ENCODE data around the gene MON1B. TPM values are rescaled to one million over a fixed set of nuclear protein-coding genes. Genes with fewer than 3 reads are reported as not detected.
"Not testable (repeated sequence)": the region's sequence is repeated elsewhere in the genome, so short reads cannot be mapped to it uniquely, and the experiment has no call there.

MON1B gene
- polyA plus RNA-seq, 3 donors: 26.4 to 35.7 (median 35.6) TPM

DNA sequence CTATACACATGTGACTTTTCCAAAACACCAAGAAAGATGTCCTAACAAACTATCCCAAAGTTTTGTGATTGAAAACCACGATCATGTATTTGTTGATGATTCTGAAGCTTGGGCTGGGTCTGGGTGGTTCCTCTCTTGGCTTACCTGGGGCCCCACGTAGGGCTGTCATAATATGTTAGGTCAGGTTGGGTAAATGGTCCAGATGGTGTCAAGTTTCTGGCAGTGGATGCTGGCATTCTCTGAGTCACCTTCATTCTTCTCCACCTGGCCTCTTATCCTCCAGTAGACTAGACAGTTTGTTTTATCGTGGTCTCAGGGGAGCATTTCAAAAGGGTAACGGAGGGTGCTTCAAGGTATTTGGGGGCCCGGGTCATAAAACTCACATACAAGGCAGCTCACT is 47.6 kb downstream of the MON1B start:
- Histone ChIP-seq H3K4me2 (replicated peaks; ENCODE audit: extremely low read depth, low read length, poor library complexity, severe bottlenecking) (no peak overlapping the region), H3K9ac (ENCODE audit: insufficient read depth, low read length, poor library complexity, severe bottlenecking) (no peak overlapping the region), H4K20me1 (ENCODE audit: insufficient read depth, low read length) (no peaks in the 10 kb centered on the region), H3K27ac (ENCODE audit: low read depth in 1 of 2, low read length in 2 of 2) (no peak overlapping the region), H3K27me3 (ENCODE audit: control insufficient read depth in 2 of 2, insufficient read depth in 2 of 2, low read length in 2 of 2) (no peaks in the 10 kb centered on the region), H3K79me2 (ENCODE audit: insufficient read depth, low read length) (no peaks in the 10 kb centered on the region), H3K36me3 (replicated peaks in 1 of 2; ENCODE audit: control insufficient read depth in 1 of 2, insufficient read depth in 2 of 2, low read length in 2 of 2) (no peaks in the 10 kb centered on the region), H2AFZ (ENCODE audit: insufficient read depth, low read depth, low read length, poor library complexity, severe bottlenecking) (no peak overlapping the region), H3K4me1 (ENCODE audit: control insufficient read depth in 1 of 2, insufficient read depth in 2 of 2, low read length in 2 of 2) (no peaks in the 10 kb centered on the region), H3K9me3 (replicated peaks in 1 of 2; ENCODE audit: control insufficient read depth in 1 of 2, insufficient read depth in 1 of 2, low read length in 2 of 2) (no peaks in the 10 kb centered on the region), H3K4me3 (replicated peaks in 1 of 3; ENCODE audit: low read depth in 2 of 3, low read length in 3 of 3) (no peak overlapping the region)
- no peak overlapping the region for H3K27ac Mint-ChIP-seq
- TF ChIP-seq, protein P1, sequence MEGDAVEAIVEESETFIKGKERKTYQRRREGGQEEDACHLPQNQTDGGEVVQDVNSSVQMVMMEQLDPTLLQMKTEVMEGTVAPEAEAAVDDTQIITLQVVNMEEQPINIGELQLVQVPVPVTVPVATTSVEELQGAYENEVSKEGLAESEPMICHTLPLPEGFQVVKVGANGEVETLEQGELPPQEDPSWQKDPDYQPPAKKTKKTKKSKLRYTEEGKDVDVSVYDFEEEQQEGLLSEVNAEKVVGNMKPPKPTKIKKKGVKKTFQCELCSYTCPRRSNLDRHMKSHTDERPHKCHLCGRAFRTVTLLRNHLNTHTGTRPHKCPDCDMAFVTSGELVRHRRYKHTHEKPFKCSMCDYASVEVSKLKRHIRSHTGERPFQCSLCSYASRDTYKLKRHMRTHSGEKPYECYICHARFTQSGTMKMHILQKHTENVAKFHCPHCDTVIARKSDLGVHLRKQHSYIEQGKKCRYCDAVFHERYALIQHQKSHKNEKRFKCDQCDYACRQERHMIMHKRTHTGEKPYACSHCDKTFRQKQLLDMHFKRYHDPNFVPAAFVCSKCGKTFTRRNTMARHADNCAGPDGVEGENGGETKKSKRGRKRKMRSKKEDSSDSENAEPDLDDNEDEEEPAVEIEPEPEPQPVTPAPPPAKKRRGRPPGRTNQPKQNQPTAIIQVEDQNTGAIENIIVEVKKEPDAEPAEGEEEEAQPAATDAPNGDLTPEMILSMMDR (IDR thresholded peaks at IDR 0.05): no peak
- intact Hi-C loops (cut with micrococcal nuclease): loop anchor here in 1 of 2 donors (5.0 kb wide), 1 partner anchor 349 kb away; no protein-coding TSS in a partner anchor
- H3K4me1 Mint-ChIP-seq: peaks cover 3% of the 10 kb centered on the region
- WGBS (ENCODE audit: insufficient coverage): 100% methylated on average over 2 of the region's 5 CpGs
- DNase-seq: no peak
- peaks cover 0 to 2% (median 0%) of the 10 kb centered on the region in 7 donors for H3K9me3 Mint-ChIP-seq
- H3K36me3 Mint-ChIP-seq: no peaks in the 10 kb centered on the region
- H3K4me3 Mint-ChIP-seq: no peak overlapping the region
- H3K27me3 Mint-ChIP-seq (ENCODE audit: low read depth in 3 of 3): peaks cover 10 to 14% (median 12%) of the 10 kb centered on the region in 3 donors

DNA sequence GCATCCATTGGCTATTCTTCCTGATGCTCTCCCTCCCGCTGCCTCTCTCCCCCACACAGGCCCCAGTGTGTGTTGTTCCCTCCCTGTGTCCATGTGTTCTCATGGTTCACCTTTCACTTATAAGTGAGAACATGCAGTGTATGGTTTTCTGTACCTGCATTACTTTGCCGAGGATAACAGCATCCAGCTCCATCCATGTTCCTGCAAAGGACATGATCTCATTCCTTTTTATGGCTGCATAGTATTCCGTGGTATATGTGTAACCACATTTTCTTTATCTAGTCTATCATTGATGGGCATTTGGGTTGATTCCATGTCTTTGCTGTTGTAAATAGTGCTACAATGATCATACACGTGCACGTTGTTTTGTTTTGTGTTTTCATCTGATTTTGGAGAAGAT is 51.5 kb downstream of the MON1B start:
- H2AFZ ChIP-seq (ENCODE audit: insufficient read depth, low read depth, low read length, poor library complexity, severe bottlenecking); H3K79me2 ChIP-seq (ENCODE audit: insufficient read depth, low read length); H4K20me1 ChIP-seq (ENCODE audit: insufficient read depth, low read length); H3K4me1 ChIP-seq (ENCODE audit: control insufficient read depth in 1 of 2, insufficient read depth in 2 of 2, low read length in 2 of 2); H3K36me3 Mint-ChIP-seq; H3K27me3 Mint-ChIP-seq (ENCODE audit: low read depth in 3 of 3); H3K4me3 Mint-ChIP-seq; H3K4me2 ChIP-seq (replicated peaks; ENCODE audit: extremely low read depth, low read length, poor library complexity, severe bottlenecking); H3K9ac ChIP-seq (ENCODE audit: insufficient read depth, low read length, poor library complexity, severe bottlenecking); intact Hi-C loops (cut with micrococcal nuclease); H3K27ac ChIP-seq (ENCODE audit: low read depth in 1 of 2, low read length in 2 of 2); H3K4me1 Mint-ChIP-seq; DNase-seq; H3K9me3 ChIP-seq (replicated peaks in 1 of 2; ENCODE audit: control insufficient read depth in 1 of 2, insufficient read depth in 1 of 2, low read length in 2 of 2); H3K36me3 ChIP-seq (replicated peaks in 1 of 2; ENCODE audit: control insufficient read depth in 1 of 2, insufficient read depth in 2 of 2, low read length in 2 of 2); H3K27ac Mint-ChIP-seq; H3K4me3 ChIP-seq (replicated peaks in 1 of 3; ENCODE audit: low read depth in 2 of 3, low read length in 3 of 3); H3K27me3 ChIP-seq (ENCODE audit: control insufficient read depth in 2 of 2, insufficient read depth in 2 of 2, low read length in 2 of 2); H3K9me3 Mint-ChIP-seq: not testable (repeated sequence)
- WGBS (ENCODE audit: insufficient coverage): 100% methylated on average over 2 of the region's 5 CpGs
